GM19463 (cell line): ENCODE measurements around the gene ZPR1.
"Not testable (repeated sequence)": the region's sequence is repeated elsewhere in the genome, so short reads cannot be mapped to it uniquely, and the experiment has no call there.

ENCODE experiments used
- ATAC-seq: cut with Tn5 transposase; IDR thresholded peaks from one replicate; pipeline ENCODE4 v1.9.1; 2021; ENCODE audit warnings: mild to moderate bottlenecking, moderate library complexity; ENCODE audit not compliant: unreplicated experiment

ZPR1 gene

DNA sequence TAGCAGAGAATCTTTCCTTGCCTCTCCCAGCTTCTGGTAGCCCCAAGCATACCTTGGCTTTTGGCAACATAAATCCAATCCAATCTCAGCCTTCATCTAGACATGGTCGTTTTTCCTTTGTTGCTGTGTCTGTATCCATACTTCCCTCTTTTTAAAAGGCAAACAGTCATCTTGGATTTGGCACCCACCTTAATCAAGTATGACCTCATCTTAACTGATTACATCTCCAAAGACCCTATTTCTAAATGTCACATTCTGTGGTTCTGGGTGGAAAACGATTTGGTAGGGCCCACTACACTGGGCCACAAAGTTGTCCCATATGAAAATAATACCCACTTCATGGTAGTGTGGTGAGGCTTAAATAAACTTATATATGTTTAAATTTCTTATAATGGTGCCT lies 15.9 kb downstream of the ZPR1 start:
- ATAC-seq, result no peak

DNA sequence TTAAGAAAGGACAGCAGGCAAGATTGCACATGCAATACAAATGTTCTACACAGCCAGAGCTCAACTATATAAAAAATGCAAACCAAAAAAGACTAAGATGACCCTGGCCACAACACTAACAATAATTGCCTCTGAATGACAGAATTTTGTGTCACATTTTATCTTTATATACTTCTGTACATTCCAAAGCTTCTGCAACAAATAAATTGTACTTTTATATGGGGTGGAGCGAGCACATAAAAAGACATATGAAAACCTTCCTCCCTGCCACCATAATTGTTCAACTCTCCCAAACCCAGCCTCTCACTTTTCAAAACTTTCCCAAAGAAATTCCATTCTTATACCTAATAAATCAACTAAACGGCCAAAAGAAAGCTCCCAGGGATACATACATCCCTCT lies 25.7 kb downstream of the ZPR1 start:
- ATAC-seq, result no peak

DNA sequence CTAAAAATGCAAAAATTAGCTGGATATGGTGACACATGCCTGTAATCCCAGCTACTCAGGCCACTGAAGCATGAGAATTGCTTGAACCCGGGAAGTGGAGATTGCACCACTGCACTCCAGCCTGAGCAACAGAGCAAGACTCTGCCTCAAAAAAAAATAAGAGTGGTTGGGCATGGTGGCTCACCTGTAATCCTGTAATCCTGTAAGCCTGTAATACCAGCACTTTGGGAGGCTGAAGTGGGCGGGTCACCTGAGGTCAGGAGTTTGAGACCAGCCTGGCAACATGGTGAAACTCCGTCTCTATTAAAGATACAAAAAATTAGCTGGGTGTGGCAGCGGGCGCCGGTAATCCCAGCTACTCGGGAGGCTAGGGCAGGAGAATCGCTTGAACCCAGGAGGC lies 31.8 kb downstream of the ZPR1 start:
- ATAC-seq, result not testable (repeated sequence)

DNA sequence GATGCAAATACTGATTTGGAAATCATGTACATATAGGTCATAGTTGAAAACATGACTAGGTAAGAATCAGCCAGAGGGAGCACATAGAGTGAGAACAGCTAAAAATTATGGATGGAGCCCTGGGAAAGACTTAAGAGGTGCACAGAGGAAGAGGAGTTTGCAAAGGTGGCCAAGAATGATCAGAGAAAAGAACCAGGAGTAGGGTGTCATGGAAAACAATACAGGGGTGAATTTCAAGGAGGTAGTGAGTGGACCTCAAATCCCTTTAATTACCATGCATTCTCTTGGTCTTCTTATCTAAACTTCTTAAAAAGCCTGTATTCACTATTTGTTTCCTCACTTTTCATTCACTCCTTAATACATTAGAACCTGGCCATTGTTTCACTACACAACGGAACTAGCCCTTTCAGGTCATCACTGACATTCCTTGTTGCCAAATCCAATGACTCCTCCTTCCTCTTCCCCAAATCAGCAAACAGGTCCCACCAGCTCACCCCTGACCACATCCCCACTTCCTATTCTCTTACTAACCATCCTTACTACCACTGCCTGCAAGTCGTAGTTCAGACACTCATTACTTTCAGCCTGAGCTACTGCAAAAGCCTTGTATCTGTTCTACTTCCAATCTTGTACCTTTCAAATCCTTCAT lies 37.6 kb downstream of the ZPR1 start:
- no peak for ATAC-seq

DNA sequence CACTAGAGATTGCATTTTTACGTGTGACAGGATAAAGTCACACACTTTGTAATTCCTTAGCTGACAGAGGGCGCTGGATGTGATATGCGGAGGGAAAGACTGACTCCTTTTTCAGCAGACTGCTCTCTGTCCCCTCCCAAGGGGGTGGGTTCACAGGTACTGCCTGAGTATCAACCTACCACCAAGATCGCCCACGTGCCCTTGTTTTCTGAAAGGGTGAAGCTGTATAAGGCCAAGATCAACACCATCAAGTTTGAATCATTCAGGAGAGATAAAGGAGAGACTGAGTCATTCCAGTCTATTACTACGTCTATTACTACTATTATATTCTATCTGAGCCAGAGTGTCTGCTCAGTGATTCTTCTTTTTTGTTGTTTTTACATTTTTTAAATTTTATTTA lies 45.7 kb downstream of the ZPR1 start:
- no peak for ATAC-seq

DNA sequence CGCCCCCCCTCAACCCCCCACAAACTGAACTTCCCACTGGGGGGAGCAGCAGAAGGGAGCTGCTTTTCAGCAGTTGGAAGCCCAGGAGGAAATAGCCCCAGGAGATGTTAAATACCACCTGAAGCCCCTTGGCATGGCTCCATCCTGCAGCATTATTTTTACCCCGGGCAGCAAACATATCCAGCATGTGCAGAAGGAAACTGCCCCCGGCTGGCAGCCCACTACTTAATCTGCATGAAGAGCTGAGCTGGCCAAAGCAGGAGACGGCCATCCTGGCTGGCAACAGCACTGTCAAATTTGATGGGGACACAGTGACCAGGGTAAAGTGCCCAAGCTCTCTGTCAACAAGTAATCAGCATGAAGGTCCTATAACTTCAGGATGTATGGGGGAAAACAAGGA lies 47.1 kb downstream of the ZPR1 start:
- ATAC-seq, result no peak

DNA sequence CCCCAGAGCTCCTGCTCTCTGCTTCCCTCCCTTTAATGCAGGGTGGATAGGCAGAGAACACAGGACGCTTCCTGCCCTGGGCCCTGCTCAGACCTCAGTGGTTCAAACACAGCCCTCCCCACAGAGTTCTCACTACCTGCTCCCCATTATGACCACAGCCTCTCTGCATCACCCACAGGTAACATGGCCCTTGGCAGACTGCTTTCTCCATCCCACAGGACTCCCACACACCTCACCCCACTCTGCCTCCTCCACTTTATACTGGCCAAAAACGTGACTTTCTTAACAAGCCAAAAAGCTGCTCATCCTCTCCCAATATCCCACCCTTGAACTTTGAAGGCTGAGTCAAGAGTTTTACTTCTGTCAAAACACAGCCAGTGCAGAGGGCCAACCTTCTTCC lies 48.8 kb downstream of the ZPR1 start:
- ATAC-seq, result no peak

DNA sequence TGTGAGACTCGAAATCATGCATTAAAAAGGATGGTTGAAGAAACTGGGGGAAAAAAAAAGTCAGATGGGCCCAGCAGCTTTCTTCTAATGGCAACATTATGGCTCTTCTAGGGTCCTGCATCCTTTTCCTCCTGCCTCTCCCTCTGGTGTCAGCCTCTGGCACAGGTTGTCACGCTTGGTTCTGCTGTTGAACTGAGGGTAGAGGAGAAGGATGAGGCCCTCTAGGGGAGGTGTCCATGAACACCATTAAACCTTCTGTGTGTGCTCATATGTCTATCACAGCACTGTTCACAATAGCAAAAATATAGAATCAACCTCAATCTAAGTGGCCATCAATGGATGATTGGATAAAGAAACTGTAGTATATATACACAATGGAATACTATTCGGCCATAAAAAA lies 51.1 kb downstream of the ZPR1 start:
- ATAC-seq, result no peak

DNA sequence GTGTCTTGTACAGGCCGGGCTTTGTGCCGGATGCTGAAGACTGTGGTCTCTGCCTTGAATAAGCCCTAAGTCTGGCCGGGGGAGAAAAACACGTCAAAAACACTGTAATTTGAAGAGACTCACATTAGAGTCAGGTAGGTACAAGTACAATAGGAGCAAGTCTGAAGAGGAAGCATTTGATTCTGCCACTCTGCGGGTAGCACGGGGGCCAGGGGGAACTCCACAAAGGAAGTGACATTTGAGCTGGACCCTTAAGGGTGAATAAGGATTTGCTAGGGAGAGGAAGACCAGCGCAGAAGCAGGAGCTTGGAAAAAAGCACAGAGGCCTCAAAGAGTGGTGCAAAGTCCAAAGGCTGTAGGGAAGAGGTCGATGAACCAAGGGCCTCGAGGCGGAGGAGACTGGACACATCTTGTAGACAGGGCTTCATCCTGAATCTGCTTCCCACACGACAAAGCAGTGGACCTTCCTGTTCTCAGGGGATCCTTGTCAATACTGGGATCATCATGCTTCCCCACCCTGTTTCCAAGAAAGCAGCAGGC lies 53.8 kb downstream of the ZPR1 start:
- ATAC-seq, result no peak

DNA sequence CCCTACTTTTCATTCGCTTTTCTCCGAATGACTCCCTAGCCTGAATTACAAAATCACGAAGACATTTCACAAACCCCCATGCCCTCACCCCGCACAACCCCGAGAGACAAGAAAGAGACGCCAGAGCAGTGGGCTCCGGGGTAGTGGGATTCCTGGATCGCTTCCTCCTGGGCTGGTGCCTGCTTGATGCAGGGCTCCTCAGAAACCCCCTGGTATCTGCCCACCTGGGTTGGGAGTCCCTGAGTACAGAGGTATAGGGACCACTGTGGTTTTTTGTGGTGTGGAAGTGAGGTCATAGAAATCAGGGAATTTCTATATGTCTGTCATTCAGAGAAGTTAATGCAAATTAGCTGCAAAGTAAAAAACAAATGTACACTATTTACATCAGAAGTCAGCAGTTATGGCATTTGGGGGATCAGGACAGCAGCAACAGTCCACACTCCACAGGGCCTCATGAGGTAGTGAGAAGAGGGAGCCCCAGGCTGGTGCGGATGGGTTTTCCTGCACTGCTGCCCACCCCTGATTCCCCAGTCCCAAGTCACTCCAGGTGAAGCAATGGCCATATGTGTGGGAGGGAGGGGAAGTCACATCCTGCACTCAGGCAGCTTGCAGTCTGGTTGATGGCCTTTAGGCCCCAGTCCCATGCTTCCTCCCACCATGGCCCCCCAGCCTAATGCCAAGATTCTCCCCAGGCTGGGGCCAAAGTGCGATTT lies 54.6 kb downstream of the ZPR1 start:
- ATAC-seq, result peak; percentile 44

DNA sequence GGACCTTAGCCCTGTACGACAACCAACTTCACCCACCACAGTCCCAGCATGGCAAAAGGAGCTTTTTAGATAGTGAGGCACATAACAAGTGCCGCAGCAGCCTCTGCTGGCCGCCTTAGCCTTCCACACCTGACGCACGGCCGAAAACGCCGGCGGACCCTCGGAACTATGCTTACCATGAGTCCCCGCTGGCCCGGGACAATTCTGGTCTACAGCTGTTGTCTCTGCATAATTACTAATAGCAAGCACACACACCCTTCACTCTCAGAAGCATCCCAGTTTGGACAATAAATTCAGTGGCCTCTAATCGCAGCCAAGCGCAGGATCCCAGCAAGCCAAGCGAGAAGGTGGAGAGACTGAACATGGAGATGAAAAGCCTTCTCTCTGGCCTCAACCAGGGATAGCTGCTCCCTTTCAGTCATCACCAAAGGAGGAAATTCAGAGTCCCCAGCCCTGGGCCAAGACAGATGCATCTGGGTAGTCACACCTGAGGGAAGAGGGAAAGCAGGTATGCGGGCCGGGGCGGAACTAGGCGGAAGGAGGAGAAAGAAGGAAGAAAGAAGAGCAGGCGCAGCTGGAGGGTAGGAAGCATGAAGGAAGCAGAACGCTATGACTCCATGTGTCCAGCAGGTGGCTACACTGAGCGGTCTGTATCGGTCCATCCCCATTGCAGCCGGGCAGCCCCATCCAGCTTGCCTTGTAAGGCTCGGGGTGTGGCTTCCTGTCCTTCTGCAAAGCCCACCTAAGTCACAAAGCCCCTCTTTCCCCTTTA lies 55.4 kb downstream of the ZPR1 start:
- ATAC-seq, result peak; percentile 70

DNA sequence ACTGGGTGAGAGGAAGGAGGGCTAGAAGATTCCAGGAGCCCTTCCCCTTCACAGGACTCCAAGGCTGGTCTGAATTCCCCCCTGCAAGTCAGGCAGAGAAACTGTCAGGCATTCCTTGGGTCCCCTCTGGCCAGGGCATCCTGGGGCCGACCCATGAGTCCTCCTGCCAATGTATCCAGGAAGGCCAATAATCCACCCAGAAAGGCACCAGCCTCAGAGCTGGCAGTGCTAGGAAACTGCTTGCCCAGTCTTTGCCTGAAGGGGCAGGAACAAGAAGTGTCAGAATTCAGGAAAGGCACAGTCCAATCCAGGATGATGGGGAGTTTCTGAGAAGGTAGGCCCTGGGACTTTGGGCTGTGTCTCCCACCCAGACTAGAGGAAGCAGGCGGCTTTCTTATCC lies 56.0 kb downstream of the ZPR1 start:
- ATAC-seq, result no peak

DNA sequence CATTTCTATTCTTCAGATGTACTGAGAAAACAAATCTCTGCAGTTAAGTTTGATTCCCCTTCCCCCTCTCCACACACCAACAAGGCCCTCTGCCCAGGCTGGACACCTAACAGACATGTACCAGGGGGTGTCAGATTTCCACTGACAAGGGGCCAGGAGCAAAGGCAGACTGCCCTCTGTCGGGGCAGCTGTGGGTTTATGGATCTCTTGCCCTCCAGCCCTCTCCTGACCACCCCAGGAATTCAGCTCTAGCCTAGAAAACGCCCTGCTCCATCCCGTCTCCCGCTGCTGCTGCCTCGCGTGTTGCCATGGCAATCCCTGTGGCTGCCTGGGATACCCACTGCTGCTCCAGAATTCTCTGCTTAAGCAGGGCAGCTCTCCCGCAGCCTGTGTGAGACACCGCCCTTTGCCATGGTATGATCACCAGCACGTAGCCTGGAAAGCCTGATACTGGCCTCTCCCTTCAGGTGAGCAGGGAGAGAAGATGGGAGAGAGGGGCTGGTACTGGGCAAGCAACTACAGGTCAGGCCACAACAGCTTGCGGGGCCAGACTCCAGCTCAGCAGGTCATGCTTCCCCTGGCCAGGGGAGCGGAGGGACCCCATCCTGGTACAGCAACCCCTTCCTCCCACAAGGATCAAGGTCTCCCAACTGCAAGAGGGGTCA lies 56.6 kb downstream of the ZPR1 start:
- ATAC-seq, result no peak

DNA sequence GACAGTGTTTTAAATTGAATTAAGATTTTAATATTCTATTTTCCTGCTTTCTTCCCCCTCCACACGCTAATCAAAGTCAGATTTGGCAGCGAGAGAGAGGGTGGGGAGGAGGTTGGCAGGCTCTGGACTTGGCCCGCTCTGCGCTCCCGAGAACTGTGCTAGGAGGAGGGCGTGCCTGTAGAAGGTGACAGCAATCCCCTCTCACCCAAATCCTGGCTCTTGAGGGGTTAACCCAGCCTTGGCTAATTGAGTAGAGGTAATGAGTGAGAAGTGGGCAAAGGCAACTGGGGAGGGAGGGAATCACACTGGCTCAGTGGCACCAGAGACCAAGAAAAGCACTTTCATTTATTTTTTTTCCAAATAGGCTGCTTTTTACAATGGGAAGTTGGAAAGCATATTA lies 57.2 kb downstream of the ZPR1 start:
- ATAC-seq, result no peak

DNA sequence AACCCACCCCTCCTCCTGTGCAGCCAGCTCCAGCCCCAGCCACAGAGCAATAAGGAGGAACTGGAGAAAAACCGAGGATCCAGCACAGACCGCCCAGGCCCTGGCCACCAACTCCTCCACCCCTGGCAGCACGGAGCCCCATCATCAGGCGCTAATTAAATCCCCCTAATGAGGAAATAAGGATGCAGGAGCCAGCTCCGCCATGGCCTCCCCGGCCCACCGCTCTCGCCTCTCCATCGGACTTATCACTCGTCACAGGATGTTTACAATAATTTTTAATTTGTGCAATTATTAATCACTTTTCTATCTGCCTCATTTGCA lies 57.6 kb downstream of the ZPR1 start:
- no peak for ATAC-seq

DNA sequence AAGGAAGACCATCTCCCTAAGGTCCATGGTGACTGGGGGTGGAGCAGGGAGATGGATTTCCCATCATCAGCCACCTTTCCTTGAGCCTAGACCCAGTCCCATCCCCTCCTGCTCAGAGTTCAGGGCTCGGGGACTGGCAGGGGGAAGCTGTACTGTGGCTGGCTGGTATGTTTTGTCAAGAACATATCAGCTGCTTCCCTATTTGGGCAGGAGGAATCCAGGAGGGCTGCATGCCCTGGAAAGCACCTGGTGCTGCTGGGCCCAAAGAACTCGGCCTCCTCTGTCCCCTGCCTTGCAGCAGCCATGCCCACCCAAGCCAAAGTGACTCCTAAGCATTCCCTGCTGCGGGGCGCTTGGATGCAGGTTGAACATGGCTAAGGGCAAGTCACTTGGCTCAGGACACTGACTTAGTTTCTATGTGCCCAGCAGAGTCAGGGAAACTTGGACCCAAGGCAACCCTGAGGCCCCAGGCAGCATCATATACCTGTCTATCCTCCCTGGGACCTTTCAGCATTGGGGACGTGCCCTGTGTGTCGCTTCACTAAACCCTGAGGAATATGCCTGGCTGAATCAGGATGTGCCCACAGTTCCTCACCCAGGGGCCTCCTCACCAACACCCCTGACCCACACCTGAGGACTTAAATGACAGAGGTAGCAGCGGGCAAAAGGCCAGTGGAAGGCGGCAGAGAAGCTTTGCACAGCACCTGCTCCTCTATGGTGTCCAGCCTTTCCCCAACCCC lies 58.2 kb downstream of the ZPR1 start:
- no peak for ATAC-seq

DNA sequence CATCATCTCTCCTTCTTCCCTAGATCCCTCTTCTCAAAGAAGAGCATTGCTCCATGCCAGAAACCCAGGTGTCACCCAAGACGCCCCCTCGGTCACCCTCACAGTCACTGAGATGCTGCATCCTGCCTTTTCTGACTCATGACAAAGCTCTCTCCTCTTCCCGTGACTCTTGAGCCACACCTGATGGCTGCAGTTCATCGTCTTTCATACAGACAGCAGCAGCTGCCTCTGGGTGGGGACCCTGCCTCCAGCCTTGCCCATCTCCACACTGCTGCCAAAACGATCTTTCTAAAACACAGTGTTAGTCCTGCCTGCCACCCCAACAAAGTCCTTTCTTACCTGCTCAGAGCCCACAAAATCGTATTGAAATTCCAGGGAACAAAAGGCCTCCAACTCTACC lies 59.8 kb downstream of the ZPR1 start:
- ATAC-seq, result no peak

DNA sequence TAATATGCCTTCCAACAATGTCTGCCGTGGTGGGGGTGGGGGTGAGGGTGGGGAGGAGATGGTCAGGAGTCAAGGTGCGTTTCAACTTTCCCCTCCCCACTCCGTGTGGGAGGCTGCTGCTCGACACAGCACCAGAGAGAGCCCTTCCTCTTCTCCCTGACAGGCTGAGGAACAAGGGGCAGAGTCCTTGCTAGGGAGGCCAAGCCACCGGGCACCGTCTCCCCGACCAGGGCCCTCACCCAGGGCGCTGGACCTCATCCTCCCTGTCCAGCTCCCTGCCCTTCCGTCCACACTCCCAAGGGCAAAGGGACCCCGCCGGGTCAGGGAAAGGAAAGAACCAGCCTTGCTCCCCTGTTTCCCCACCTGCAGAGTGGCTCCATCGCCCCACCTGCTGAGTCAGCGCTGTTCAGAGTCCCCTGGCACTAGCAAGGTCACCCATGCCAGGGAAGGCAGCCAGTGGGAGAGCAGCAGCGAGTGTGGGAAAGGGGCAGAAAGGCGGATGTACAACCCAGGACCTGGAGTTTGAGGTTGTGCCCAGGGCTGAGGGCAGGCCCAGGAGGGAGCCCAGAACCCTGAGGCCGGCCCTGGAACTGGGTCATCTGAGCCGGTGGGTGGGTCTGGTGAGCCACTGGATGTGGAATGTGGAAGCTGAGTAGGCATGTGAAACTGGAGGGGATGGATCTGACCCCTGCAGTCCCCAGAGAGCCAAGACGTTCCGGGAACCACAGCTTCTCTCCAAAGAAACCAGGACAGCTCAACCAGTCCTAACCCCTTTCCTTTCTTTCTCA lies 62.2 kb downstream of the ZPR1 start:
- ATAC-seq, result no peak

DNA sequence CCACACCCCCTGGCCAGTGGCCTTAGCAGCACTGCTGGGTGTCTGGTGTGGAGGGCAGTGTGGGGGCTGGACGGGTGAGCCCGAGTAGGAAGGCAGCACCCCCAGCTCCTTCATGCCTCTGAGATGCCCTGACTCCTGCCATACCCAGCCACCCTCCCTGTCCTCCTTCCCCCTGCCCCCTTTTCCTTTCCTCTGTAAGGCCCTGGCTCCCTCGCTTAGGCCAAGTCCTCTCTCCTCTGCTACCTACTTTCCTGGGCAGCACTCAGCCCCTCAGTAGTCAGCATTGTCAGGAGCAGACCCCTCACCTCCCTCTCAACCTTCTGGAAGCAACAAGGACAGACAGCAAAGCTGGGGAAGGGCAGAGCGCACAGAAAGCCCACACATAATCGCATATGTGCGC lies 63.0 kb downstream of the ZPR1 start:
- no peak for ATAC-seq
